SK-N-SH (cell line): ENCODE data around the gene POLE3.

Experiments
- TF ChIP-seq, protein P1 (sequence below): fragments of 200-600 bp; sonication (generic); IDR thresholded peaks from 2 replicates; pipeline ENCODE4 v1.6.1; 2017; ENCODE audit warnings: antibody characterized with exemption, mild to moderate bottlenecking, moderate library complexity
- TF ChIP-seq, protein P2 (sequence below): IDR thresholded peaks from 2 replicates; pipeline ENCODE4 v1.4.0; 2012; ENCODE audit warnings: low read depth

DNA sequence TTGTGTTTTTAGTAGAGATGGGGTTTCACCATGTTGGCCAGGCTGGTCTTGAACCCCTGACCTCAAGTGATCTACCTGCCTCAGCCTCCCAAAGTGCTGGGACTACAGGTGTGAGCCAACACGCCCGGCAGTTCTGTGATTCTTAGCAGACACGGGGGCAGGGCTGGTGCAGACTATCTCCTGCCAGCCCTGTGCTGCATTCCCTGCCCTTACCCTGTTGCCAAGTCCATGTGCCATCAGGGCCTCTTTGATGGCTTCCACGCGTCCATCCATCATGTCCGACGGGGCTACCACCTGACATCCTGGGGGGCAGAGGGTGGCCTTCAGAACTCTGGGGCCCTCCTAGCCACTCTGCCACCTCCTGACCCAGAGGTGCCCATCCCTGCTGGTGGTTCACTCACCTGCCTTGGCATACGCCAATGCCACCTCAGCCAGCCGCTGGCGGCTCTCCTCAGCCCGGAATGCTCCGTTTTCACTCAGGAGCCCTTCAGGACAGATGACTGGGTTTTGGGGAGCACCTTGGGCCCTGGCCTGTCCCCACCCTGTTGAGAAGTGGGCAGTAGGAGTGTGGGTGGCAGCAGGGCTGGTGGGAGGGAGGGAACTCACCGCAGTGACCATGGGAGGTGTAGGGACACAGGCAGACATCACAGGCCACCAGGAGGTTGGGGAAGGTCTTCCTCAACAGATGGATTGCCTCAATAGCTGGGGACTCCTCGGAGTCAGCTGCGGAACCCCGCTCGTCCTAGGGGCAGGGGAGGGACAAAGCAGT lies 20.1 kb downstream of the POLE3 start:
- TF ChIP-seq, protein P1, sequence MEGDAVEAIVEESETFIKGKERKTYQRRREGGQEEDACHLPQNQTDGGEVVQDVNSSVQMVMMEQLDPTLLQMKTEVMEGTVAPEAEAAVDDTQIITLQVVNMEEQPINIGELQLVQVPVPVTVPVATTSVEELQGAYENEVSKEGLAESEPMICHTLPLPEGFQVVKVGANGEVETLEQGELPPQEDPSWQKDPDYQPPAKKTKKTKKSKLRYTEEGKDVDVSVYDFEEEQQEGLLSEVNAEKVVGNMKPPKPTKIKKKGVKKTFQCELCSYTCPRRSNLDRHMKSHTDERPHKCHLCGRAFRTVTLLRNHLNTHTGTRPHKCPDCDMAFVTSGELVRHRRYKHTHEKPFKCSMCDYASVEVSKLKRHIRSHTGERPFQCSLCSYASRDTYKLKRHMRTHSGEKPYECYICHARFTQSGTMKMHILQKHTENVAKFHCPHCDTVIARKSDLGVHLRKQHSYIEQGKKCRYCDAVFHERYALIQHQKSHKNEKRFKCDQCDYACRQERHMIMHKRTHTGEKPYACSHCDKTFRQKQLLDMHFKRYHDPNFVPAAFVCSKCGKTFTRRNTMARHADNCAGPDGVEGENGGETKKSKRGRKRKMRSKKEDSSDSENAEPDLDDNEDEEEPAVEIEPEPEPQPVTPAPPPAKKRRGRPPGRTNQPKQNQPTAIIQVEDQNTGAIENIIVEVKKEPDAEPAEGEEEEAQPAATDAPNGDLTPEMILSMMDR = no peak
- TF ChIP-seq, protein P2, sequence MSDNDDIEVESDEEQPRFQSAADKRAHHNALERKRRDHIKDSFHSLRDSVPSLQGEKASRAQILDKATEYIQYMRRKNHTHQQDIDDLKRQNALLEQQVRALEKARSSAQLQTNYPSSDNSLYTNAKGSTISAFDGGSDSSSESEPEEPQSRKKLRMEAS = no peak
